BLaER1 (cell line): Measurements from ENCODE around the gene AKR1C2.
"Not testable (repeated sequence)": the region's sequence is repeated elsewhere in the genome, so short reads cannot be mapped to it uniquely, and the experiment has no call there.

Source experiments
- H3K27ac ChIP-seq: shearing (Covaris generic); formaldehyde crosslinking; 2 replicates; pipeline ENCODE4 v1.8.1; 2022
- H3K27me3 ChIP-seq: shearing (Covaris generic); formaldehyde crosslinking; 2 replicates; pipeline ENCODE4 v1.8.1; 2022
- H3K36me3 ChIP-seq: shearing (Covaris generic); formaldehyde crosslinking; 2 replicates; pipeline ENCODE4 v1.8.1; 2022
- H3K4me1 ChIP-seq: shearing (Covaris generic); formaldehyde crosslinking; 2 replicates; pipeline ENCODE4 v1.8.1; 2022
- H3K4me2 ChIP-seq: shearing (Covaris generic); formaldehyde crosslinking; 2 replicates; pipeline ENCODE4 v1.8.1; 2022
- H3K4me3 ChIP-seq: shearing (Covaris generic); formaldehyde crosslinking; 2 replicates; pipeline ENCODE4 v1.8.1; 2022
- H3K9ac ChIP-seq: shearing (Covaris generic); formaldehyde crosslinking; 2 replicates; pipeline ENCODE4 v1.8.1; 2022
- H3K9me3 ChIP-seq: shearing (Covaris generic); formaldehyde crosslinking; 2 replicates; pipeline ENCODE4 v1.8.1; 2022
- H4K20me1 ChIP-seq: shearing (Covaris generic); formaldehyde crosslinking; 2 replicates; pipeline ENCODE4 v1.8.1; 2022
- Cebpa-rat ChIP-seq: shearing (Covaris generic); IDR thresholded peaks from 2 replicates; pipeline ENCODE4 v1.8.1; 2022

Gene AKR1C2

DNA sequence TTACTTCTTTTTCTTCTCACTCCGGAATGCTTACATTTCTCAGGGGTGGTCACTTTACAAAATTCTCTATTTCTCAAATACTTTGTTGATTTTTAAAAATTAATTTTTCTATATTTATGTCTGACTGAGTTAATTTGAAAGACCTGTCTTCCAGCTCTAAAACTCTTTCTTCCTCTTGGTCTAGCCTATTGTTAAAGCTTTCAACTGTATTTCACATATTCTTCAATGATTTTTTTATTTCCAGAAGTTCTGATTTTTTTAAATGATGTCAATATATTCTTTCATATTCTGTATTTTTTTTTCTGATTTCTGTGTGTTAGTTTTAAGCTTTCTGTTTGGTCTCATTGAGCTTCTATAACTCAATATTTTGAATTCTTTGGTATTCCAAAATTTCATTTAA lies 27.3 kb upstream of the AKR1C2 start:
- Histone ChIP-seq H3K4me1 (no peaks in the 10 kb centered on the region), H3K4me2 (no peak overlapping the region), H4K20me1 (no peaks in the 10 kb centered on the region), H3K4me3 (no peak overlapping the region), H3K27me3 (no peaks in the 10 kb centered on the region), H3K9ac (no peak overlapping the region), H3K27ac (no peak overlapping the region), H3K9me3 (peaks cover 57% of the 10 kb centered on the region), H3K36me3 (no peaks in the 10 kb centered on the region)
- TF ChIP-seq Cebpa-rat, result no peak

DNA sequence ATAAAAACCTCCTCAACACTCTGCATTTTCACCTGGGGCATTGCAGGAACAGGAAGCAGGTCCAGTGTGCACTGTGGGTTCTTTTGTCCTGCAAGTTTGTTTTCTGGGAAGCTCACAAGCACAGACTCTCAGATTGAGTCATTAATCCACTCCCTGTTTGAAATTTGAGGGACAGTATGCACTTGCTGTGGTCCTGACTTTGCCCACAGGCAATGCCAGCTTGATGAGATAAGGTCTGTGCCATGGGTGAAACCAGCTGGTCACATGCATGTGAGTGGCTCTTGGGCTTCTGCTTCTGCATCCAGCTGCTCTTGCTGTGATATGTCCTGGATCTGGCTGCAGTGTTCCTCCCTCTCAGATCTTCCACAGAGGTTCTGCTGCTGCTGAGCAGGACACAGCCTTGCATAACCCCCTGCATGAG lies 21.8 kb upstream of the AKR1C2 start:
- not testable (repeated sequence) for H3K4me3 ChIP-seq, H3K27ac ChIP-seq, H3K9me3 ChIP-seq, H4K20me1 ChIP-seq, H3K9ac ChIP-seq, H3K27me3 ChIP-seq, H3K4me2 ChIP-seq, H3K36me3 ChIP-seq, H3K4me1 ChIP-seq

DNA sequence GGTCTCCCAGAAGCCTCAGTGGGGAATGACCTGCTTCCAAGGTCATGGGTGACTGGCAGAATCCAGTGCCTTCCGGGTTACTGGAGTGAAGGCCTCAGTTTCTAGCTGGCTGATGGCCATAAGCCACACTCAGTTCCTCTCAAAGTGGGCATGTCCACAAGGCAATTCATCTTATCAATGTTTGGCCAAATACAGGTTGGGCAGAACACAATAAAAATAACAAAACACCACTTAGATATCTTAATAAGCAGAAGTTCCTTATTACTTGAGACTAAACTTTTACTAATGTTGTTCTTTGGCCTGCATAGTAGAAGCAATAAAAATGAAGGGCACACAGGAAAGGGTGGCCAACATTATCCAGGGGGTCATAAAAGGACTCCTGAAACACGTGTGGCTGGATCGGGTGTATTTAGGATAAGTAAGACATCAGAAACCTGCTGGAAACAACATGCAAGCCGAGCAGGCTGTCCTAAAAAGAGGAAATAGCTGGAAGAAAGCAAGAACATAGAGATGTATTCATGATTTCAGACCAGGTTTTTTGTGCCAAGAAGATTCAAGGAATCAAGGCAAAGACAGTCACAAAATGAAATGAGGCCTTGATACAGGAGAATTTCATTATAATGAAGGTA lies 19.6 kb upstream of the AKR1C2 start:
- Histone ChIP-seq H3K27ac (no peak overlapping the region), H3K4me3 (no peak overlapping the region), H3K4me2 (no peak overlapping the region), H3K9ac (no peak overlapping the region), H3K9me3 (no peaks in the 10 kb centered on the region), H3K4me1 (no peaks in the 10 kb centered on the region; the same call in 1 of the 2 replicates), H4K20me1 (no peaks in the 10 kb centered on the region), H3K36me3 (no peaks in the 10 kb centered on the region), H3K27me3 (no peaks in the 10 kb centered on the region)
- TF ChIP-seq Cebpa-rat, result no peak

GRCh38 chr10:5021624-5022290 lies 18.1 kb upstream of the AKR1C2 start:
- H3K9me3 ChIP-seq, H3K4me1 ChIP-seq, H3K4me2 ChIP-seq, H3K9ac ChIP-seq, H3K4me3 ChIP-seq, H3K36me3 ChIP-seq, H3K27me3 ChIP-seq, H4K20me1 ChIP-seq, H3K27ac ChIP-seq: not testable (repeated sequence)

GRCh38 chr10:5019770-5020612 lies 16.3 kb upstream of the AKR1C2 start:
- not testable (repeated sequence) for H3K27ac ChIP-seq, H4K20me1 ChIP-seq, H3K4me3 ChIP-seq, H3K36me3 ChIP-seq, H3K4me1 ChIP-seq, H3K9me3 ChIP-seq, H3K4me2 ChIP-seq, H3K27me3 ChIP-seq, H3K9ac ChIP-seq

DNA sequence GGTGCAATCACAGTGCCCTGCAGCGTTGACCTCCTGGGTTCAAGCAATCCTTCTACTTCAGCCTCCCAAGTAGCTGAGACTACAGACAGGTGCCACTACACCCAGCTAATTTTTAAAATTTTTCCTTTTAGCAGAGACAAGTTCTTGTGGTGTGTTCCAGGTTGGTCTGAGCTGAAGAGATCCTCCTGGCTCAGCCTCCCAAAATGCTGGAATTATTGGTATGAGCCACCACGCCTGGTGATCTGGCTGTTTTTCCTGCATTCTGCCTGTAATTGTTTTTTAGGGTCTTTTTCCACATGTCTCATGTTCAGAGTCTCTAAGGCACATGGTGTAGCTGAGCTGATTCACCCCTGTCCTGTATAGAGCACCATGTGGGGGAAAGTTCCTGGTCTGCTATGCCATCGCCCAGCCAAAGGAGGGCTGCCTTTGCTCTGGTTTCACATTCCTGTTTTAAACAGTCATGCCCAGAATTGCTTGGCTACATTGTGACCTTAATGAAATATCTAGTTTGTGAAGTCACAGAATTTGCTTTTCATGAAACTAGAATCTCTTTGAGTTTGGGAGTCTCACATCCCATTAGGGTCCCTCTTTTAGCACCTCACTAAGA lies 15.1 kb upstream of the AKR1C2 start:
- not testable (repeated sequence) for H3K4me3 ChIP-seq

GRCh38 chr10:5018134-5018533 lies 14.5 kb upstream of the AKR1C2 start:
- no peak for TF ChIP-seq Cebpa-rat
- Histone ChIP-seq H4K20me1 (no peaks in the 10 kb centered on the region), H3K4me3 (no peak overlapping the region), H3K27me3 (no peaks in the 10 kb centered on the region), H3K4me2 (no peak overlapping the region), H3K4me1 (no peaks in the 10 kb centered on the region), H3K9ac (no peak overlapping the region), H3K27ac (no peak overlapping the region), H3K36me3 (no peaks in the 10 kb centered on the region), H3K9me3 (no peaks in the 10 kb centered on the region)

More for the DNA sequence above, 15.1 kb upstream of the AKR1C2 start:
- H3K9ac ChIP-seq, H3K27me3 ChIP-seq, H3K4me2 ChIP-seq, H3K27ac ChIP-seq, H4K20me1 ChIP-seq, H3K4me1 ChIP-seq, H3K36me3 ChIP-seq, H3K9me3 ChIP-seq: not testable (repeated sequence)

GRCh38 chr10:5014936-5015335 lies 11.3 kb upstream of the AKR1C2 start:
- Histone ChIP-seq H3K4me3 (no peak overlapping the region), H3K9ac (no peak overlapping the region), H3K9me3 (no peaks in the 10 kb centered on the region), H4K20me1 (no peaks in the 10 kb centered on the region), H3K27ac (no peak overlapping the region), H3K36me3 (no peaks in the 10 kb centered on the region), H3K27me3 (no peaks in the 10 kb centered on the region), H3K4me1 (no peaks in the 10 kb centered on the region), H3K4me2 (no peak overlapping the region)
- no peak for TF ChIP-seq Cebpa-rat

DNA sequence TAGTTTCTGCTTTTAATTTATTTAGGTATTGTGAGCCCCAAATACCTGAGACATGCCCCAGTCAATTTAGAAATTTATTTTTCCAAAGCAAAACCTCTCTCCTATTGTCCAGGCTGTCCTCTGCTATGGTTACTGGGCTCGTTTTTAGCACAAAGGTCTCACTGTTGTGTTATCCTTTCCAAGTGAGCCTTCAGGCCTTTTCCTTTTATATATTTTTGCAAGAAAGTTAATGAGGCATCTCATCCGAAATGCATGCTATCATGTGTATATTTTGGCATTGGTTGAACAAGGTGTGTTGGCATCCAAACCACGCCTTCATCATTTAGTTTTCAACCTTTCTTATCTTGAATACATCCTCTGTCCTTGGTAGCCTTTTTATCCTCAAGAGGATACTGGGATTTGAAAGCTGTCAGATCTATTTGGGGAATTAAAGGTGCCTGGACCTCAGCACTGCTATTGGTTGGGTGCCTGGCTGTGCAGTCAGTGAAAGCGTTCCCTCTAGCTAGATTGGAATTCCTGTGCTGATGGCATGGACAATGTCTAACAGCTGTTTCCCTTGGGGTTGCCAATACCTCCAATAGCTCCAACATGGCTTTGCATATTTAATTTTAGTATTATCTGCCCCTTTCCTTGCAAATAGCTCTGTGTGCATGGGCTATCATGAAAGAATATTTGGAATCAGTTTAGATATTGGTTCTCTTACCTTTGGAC lies 10.7 kb upstream of the AKR1C2 start:
- not testable (repeated sequence) for H3K4me3 ChIP-seq, H3K4me2 ChIP-seq, H3K27me3 ChIP-seq, H4K20me1 ChIP-seq, H3K9ac ChIP-seq, H3K27ac ChIP-seq, H3K36me3 ChIP-seq, H3K9me3 ChIP-seq, H3K4me1 ChIP-seq

- Histone ChIP-seq H3K4me1 (no peaks in the 10 kb centered on the region), H3K27ac (no peak overlapping the region), H3K4me2 (no peak overlapping the region), H3K9me3 (no peaks in the 10 kb centered on the region), H3K9ac (no peak overlapping the region), H3K27me3 (no peaks in the 10 kb centered on the region), H3K4me3 (no peak overlapping the region), H4K20me1 (no peaks in the 10 kb centered on the region), H3K36me3 (no peaks in the 10 kb centered on the region)
- TF ChIP-seq Cebpa-rat, result no peak
These were observed 9.7 kb upstream of the AKR1C2 start for GRCh38 chr10:5013385-5013784.
